Measurements from ENCODE around the gene AP3M1. TPM values are rescaled to one million over a fixed set of nuclear protein-coding genes. Genes with fewer than 3 reads are reported as not detected.

The AP3M1 gene
- total RNA-seq, 1 donor = 35.8 TPM

DNA sequence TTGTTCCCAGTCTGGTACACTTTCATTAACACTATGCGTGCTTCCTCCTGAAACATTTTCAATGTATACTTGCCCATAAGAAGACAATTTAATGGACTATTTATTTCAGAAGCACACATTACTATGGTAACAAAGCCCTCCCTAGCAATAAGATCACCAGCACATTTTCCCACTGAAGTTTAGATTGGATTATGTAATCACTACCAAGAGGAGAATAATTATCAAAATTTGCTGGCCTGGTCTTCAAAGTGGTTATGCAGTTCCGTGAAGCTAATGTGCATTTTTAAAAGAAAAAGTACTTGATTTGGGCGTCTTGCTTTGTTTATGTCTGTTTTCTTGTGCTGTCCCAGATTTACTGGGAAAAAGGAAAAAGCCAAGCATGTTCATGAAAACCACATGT, 61.9 kb downstream of the AP3M1 start:
- Histone ChIP-seq H3K4me3 (ENCODE audit: insufficient read depth, low read length) (no peak overlapping the region), H3K9me3 (ENCODE audit: low read depth, low read length) (no peaks in the 10 kb centered on the region), H3K4me1 (ENCODE audit: insufficient read depth, low read length) (no peaks in the 10 kb centered on the region), H3K4me2 (ENCODE audit: insufficient read depth, low read length) (no peak overlapping the region), H3K36me3 (ENCODE audit: insufficient read depth, low read length) (peaks cover 71% of the 10 kb centered on the region), H2AFZ (ENCODE audit: low read length) (no peak overlapping the region), H3K27ac (ENCODE audit: low read depth, low read length) (no peak overlapping the region), H3K27me3 (ENCODE audit: insufficient read depth, low read length) (no peaks in the 10 kb centered on the region), H3K79me2 (ENCODE audit: insufficient read depth, low read length) (peaks cover 46% of the 10 kb centered on the region), H4K20me1 (ENCODE audit: insufficient read depth, low read length) (peaks cover 2% of the 10 kb centered on the region)
- no peak for DNase-seq (ENCODE audit: insufficient read length, low spot score, missing footprints)
- TF ChIP-seq, protein P1, sequence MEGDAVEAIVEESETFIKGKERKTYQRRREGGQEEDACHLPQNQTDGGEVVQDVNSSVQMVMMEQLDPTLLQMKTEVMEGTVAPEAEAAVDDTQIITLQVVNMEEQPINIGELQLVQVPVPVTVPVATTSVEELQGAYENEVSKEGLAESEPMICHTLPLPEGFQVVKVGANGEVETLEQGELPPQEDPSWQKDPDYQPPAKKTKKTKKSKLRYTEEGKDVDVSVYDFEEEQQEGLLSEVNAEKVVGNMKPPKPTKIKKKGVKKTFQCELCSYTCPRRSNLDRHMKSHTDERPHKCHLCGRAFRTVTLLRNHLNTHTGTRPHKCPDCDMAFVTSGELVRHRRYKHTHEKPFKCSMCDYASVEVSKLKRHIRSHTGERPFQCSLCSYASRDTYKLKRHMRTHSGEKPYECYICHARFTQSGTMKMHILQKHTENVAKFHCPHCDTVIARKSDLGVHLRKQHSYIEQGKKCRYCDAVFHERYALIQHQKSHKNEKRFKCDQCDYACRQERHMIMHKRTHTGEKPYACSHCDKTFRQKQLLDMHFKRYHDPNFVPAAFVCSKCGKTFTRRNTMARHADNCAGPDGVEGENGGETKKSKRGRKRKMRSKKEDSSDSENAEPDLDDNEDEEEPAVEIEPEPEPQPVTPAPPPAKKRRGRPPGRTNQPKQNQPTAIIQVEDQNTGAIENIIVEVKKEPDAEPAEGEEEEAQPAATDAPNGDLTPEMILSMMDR (IDR thresholded peaks at IDR 0.05; ENCODE audit: extremely low read depth, low read depth, low read length) = no peak

DNA sequence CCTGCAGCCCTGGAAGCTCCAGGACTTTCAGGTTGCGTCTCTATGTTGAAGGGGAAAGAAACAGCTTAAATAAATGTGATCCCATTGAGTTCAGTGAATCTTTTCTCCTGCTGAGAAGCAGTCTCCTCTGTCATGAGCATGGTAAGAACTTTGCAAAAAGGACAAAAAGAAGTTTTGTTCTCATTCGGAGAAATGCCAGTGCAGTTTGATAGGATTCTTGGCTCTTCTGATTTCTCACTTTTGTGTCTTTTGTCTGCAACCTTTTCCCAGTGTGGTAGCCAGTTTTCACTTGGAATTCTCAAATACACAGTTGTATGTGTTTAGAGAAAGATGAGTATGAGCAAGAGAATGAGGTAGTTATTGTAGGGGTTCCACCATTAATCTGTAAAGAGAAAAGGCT, 64.3 kb downstream of the AP3M1 start:
- no peak overlapping the region for H2AFZ ChIP-seq (ENCODE audit: low read length)
- TF ChIP-seq, protein P1 (IDR thresholded peaks at IDR 0.05; ENCODE audit: extremely low read depth, low read depth, low read length) = no peak
- no peak overlapping the region for H3K4me3 ChIP-seq (ENCODE audit: insufficient read depth, low read length)
- no peaks in the 10 kb centered on the region for H3K4me1 ChIP-seq (ENCODE audit: insufficient read depth, low read length)
- peaks cover 72% of the 10 kb centered on the region for H3K36me3 ChIP-seq (ENCODE audit: insufficient read depth, low read length)
- H3K9me3 ChIP-seq (ENCODE audit: low read depth, low read length) = no peaks in the 10 kb centered on the region
- no peaks in the 10 kb centered on the region for H3K27me3 ChIP-seq (ENCODE audit: insufficient read depth, low read length)
- no peak overlapping the region for H3K4me2 ChIP-seq (ENCODE audit: insufficient read depth, low read length)
- no peak for DNase-seq (ENCODE audit: insufficient read length, low spot score, missing footprints)
- no peak overlapping the region for H3K27ac ChIP-seq (ENCODE audit: low read depth, low read length)
- peaks cover 6% of the 10 kb centered on the region for H4K20me1 ChIP-seq (ENCODE audit: insufficient read depth, low read length)
- H3K79me2 ChIP-seq (ENCODE audit: insufficient read depth, low read length) = peaks cover 53% of the 10 kb centered on the region

DNA sequence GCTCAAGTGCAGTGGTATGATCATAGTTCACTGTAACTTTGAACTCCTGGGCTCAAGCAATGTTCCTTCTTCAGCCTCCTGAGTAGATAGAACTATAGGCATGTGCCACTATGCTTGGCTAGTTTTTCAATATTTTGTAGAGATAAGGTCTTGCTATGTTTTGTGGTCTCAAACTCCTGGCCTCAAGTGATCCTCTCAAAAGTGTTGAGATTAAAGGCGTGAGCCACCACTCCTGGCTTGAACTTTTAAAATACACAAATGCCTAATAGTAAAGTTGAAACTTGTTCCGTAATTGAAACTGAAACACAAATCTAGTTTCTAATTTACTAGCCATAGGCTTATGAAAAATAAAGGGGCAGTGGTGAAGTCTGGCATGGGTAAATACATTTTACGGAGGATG, 65.7 kb downstream of the AP3M1 start:
- Histone ChIP-seq H3K27me3 (ENCODE audit: insufficient read depth, low read length) (no peaks in the 10 kb centered on the region), H3K27ac (ENCODE audit: low read depth, low read length) (no peak overlapping the region), H2AFZ (ENCODE audit: low read length) (no peak overlapping the region), H4K20me1 (ENCODE audit: insufficient read depth, low read length) (peaks cover 10% of the 10 kb centered on the region), H3K4me3 (ENCODE audit: insufficient read depth, low read length) (no peak overlapping the region), H3K79me2 (ENCODE audit: insufficient read depth, low read length) (peaks cover 58% of the 10 kb centered on the region), H3K4me1 (ENCODE audit: insufficient read depth, low read length) (peaks cover 11% of the 10 kb centered on the region), H3K36me3 (ENCODE audit: insufficient read depth, low read length) (peaks cover 58% of the 10 kb centered on the region), H3K4me2 (ENCODE audit: insufficient read depth, low read length) (no peak overlapping the region), H3K9me3 (ENCODE audit: low read depth, low read length) (no peaks in the 10 kb centered on the region)
- DNase-seq (ENCODE audit: insufficient read length, low spot score, missing footprints) = no peak
- TF ChIP-seq, protein P1 (IDR thresholded peaks at IDR 0.05; ENCODE audit: extremely low read depth, low read depth, low read length) = no peak

DNA sequence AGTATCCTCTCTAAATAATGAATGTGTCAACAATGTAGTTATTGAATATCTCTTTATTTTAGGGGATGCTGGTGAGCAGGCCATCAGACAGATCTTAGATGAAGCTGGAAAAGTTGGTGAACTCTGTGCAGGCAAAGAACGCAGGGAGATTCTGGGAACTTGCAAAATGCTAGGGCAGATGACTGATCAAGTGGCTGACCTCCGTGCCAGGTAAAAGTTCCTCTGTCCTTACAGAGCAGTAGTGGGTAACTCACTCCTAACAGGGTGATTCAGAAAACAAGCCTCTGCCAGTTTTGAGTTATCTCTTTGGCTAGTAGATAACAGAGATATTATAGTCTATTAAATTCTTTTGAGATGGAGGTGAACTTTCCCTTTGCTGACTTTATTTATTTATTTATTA, 67.3 kb downstream of the AP3M1 start:
- DNase-seq (ENCODE audit: insufficient read length, low spot score, missing footprints) = no peak
- Histone ChIP-seq H3K4me3 (ENCODE audit: insufficient read depth, low read length) (no peak overlapping the region), H2AFZ (ENCODE audit: low read length) (no peak overlapping the region), H3K27me3 (ENCODE audit: insufficient read depth, low read length) (no peaks in the 10 kb centered on the region), H3K36me3 (ENCODE audit: insufficient read depth, low read length) (peaks cover 41% of the 10 kb centered on the region), H3K9me3 (ENCODE audit: low read depth, low read length) (no peaks in the 10 kb centered on the region), H3K4me2 (ENCODE audit: insufficient read depth, low read length) (no peak overlapping the region), H4K20me1 (ENCODE audit: insufficient read depth, low read length) (peaks cover 10% of the 10 kb centered on the region), H3K27ac (ENCODE audit: low read depth, low read length) (no peak overlapping the region), H3K79me2 (ENCODE audit: insufficient read depth, low read length) (peaks cover 62% of the 10 kb centered on the region), H3K4me1 (ENCODE audit: insufficient read depth, low read length) (peaks cover 28% of the 10 kb centered on the region)
- TF ChIP-seq, protein P1 (IDR thresholded peaks at IDR 0.05; ENCODE audit: extremely low read depth, low read depth, low read length) = no peak
